ENCODE results near the gene SGCA. TPM values are rescaled to one million over a fixed set of nuclear protein-coding genes. Genes with fewer than 3 reads are reported as not detected.
A peak's percentile ranks its signal among the peaks of the same experiment; 100 is the strongest.

The SGCA gene
- total RNA-seq, 2 donors from 2014 or later: 0.51 to 2.6 TPM

- Mint-ChIP-seq H3K36me3 (ENCODE audit: low read depth) (no peaks in the 10 kb centered on the region), H3K27ac (no peak overlapping the region), H3K27me3 (ENCODE audit: insufficient read depth) (no peaks in the 10 kb centered on the region), H3K4me3 (no peak overlapping the region), H3K4me1 (peaks cover 15% of the 10 kb centered on the region), H3K9me3 (no peaks in the 10 kb centered on the region)
- Histone ChIP-seq H3K27ac (ENCODE audit: low read depth, low read length) (no peak overlapping the region), H3K4me3 (ENCODE audit: low read length) (no peak overlapping the region), H3K9me3 (ENCODE audit: control insufficient read depth, low read length) (no peaks in the 10 kb centered on the region), H3K4me1 (ENCODE audit: control insufficient read depth, insufficient read depth, low read length) (peaks cover 3% of the 10 kb centered on the region), H3K27me3 (ENCODE audit: control insufficient read depth, insufficient read depth, low read length, poor library complexity, severe bottlenecking) (no peaks in the 10 kb centered on the region), H3K9ac (ENCODE audit: extremely low read depth, low read length, poor library complexity, severe bottlenecking) (no peak overlapping the region), H3K36me3 (ENCODE audit: control insufficient read depth, insufficient read depth, low read length) (no peaks in the 10 kb centered on the region)
- WGBS, 2 experiments (ENCODE audit: insufficient coverage in 1 of 2, insufficient read length in 1 of 2): 93% methylated on average over 13 to 20 of the region's 20 CpGs
- TF ChIP-seq, protein P1, sequence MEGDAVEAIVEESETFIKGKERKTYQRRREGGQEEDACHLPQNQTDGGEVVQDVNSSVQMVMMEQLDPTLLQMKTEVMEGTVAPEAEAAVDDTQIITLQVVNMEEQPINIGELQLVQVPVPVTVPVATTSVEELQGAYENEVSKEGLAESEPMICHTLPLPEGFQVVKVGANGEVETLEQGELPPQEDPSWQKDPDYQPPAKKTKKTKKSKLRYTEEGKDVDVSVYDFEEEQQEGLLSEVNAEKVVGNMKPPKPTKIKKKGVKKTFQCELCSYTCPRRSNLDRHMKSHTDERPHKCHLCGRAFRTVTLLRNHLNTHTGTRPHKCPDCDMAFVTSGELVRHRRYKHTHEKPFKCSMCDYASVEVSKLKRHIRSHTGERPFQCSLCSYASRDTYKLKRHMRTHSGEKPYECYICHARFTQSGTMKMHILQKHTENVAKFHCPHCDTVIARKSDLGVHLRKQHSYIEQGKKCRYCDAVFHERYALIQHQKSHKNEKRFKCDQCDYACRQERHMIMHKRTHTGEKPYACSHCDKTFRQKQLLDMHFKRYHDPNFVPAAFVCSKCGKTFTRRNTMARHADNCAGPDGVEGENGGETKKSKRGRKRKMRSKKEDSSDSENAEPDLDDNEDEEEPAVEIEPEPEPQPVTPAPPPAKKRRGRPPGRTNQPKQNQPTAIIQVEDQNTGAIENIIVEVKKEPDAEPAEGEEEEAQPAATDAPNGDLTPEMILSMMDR (conservative IDR thresholded peaks at IDR 0.05): peak; percentile 54
- peak; percentile 78 for DNase-seq
Measured at GRCh38 chr17:50176559-50177357, 11.0 kb downstream of the SGCA start.

- TF ChIP-seq, protein P1 (conservative IDR thresholded peaks at IDR 0.05): no peak
- H3K36me3 Mint-ChIP-seq (ENCODE audit: low read depth): no peaks in the 10 kb centered on the region
- no peaks in the 10 kb centered on the region for H3K9me3 Mint-ChIP-seq
- no peak for DNase-seq
- WGBS, 2 experiments (ENCODE audit: insufficient coverage in 1 of 2, insufficient read length in 1 of 2): 95 to 100% methylated on average over 4 to 10 of the region's 10 CpGs
- H3K36me3 ChIP-seq (ENCODE audit: control insufficient read depth, insufficient read depth, low read length): no peaks in the 10 kb centered on the region
- H3K27ac Mint-ChIP-seq: no peak overlapping the region
- H3K27me3 ChIP-seq (ENCODE audit: control insufficient read depth, insufficient read depth, low read length, poor library complexity, severe bottlenecking): no peaks in the 10 kb centered on the region
- H3K9me3 ChIP-seq (ENCODE audit: control insufficient read depth, low read length): no peaks in the 10 kb centered on the region
- peaks cover 3% of the 10 kb centered on the region for H3K4me1 ChIP-seq (ENCODE audit: control insufficient read depth, insufficient read depth, low read length)
- H3K27ac ChIP-seq (ENCODE audit: low read depth, low read length): peak overlapping the region; percentile 71
- no peak overlapping the region for H3K4me3 ChIP-seq (ENCODE audit: low read length)
- no peaks in the 10 kb centered on the region for H3K27me3 Mint-ChIP-seq (ENCODE audit: insufficient read depth)
- H3K9ac ChIP-seq (ENCODE audit: extremely low read depth, low read length, poor library complexity, severe bottlenecking): no peak overlapping the region
- H3K4me1 Mint-ChIP-seq: peaks cover 15% of the 10 kb centered on the region
- H3K4me3 Mint-ChIP-seq: peak overlapping the region; percentile 48
Measured at GRCh38 chr17:50177476-50177875, 11.7 kb downstream of the SGCA start.

DNA sequence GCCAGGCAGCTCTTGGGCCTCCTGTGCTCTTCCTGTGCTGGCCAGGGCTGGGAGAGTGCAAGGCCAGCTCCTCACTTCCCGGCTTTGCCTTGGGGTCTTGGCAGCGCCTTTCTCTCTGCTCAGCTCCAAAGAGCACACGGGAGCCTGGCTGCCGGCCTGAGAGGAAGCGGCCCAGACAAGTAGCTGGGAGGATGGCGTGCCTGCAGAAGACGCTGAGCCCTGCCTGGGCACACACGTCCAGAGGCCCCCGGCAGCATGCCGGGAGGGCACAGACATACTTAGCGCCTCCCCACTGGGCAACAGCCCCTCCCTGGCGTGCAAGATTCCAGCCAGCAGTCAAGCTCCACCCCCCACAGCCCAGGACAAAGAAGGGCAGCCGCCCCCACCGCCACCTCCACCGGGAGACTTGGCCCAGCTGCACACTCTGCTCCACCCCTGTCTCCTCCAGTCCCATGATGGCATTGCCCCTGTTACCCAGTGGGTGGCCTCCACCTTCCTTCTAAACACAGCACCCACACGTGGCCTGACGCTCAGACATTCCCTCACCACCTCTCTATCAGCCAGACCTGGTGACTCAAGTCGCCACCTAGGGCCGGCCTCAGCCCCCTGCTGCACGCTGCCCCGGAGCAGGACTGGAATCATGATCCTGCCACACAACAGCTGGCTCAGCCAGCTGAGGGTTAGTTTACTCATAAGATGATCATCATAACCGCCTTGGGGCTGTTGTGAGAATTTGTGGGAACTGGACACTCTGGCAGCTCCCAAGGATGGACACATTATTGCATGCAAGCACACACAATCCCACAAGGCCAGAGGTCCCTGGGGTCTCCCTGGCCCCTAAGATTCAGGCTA is 12.4 kb downstream of the SGCA start:
- WGBS, 2 experiments (ENCODE audit: insufficient coverage in 1 of 2, insufficient read length in 1 of 2): 18 to 20% methylated on average over 15 to 22 of the region's 22 CpGs
- H3K9me3 ChIP-seq (ENCODE audit: control insufficient read depth, low read length): no peaks in the 10 kb centered on the region
- peaks cover 3% of the 10 kb centered on the region for H3K4me1 ChIP-seq (ENCODE audit: control insufficient read depth, insufficient read depth, low read length)
- no peak overlapping the region for H3K9ac ChIP-seq (ENCODE audit: extremely low read depth, low read length, poor library complexity, severe bottlenecking)
- TF ChIP-seq, protein P1 (conservative IDR thresholded peaks at IDR 0.05): peak; percentile 71
- H3K27ac ChIP-seq (ENCODE audit: low read depth, low read length): peak overlapping the region; percentile 71
- peak overlapping the region; percentile 98 for H3K27ac Mint-ChIP-seq
- H3K36me3 Mint-ChIP-seq (ENCODE audit: low read depth): no peaks in the 10 kb centered on the region
- peak overlapping the region; percentile 48 for H3K4me3 Mint-ChIP-seq
- peaks cover 15% of the 10 kb centered on the region for H3K4me1 Mint-ChIP-seq
- H3K27me3 Mint-ChIP-seq (ENCODE audit: insufficient read depth): no peaks in the 10 kb centered on the region
- no peak overlapping the region for H3K4me3 ChIP-seq (ENCODE audit: low read length)
- DNase-seq: peak; percentile 95
- H3K36me3 ChIP-seq (ENCODE audit: control insufficient read depth, insufficient read depth, low read length): no peaks in the 10 kb centered on the region
- H3K27me3 ChIP-seq (ENCODE audit: control insufficient read depth, insufficient read depth, low read length, poor library complexity, severe bottlenecking): no peaks in the 10 kb centered on the region
- H3K9me3 Mint-ChIP-seq: no peaks in the 10 kb centered on the region

All from endodermal cell (in vitro differentiated cells).